ENCODE measurements around the gene INIP. TPM values are rescaled to one million over a fixed set of nuclear protein-coding genes. Genes with fewer than 3 reads are reported as not detected.
A peak's percentile ranks its signal among the peaks of the same experiment; 100 is the strongest.

Gene INIP
- total RNA-seq, 4 donors from 2014 or later: 11.6 to 14.2 (median 13.0) TPM

- no peaks in the 10 kb centered on the region for H3K27me3 ChIP-seq
- WGBS, 2 donors (ENCODE audit: low coverage in 1 of 2): 80 to 100% methylated on average over 1 of the region's 1 CpG
- no peak overlapping the region for H3K4me3 ChIP-seq
- H3K4me1 ChIP-seq: peaks cover 0 to 21% (median 6%) of the 10 kb centered on the region in 3 donors
- no peaks in the 10 kb centered on the region for H3K9me3 ChIP-seq
- TF ChIP-seq POLR2A (IDR thresholded peaks at IDR 0.05) (no peak), EP300 (IDR thresholded peaks at IDR 0.05) (no peak), POLR2AphosphoS5 (IDR thresholded peaks at IDR 0.05) (no peak)
- TF ChIP-seq, protein P1, sequence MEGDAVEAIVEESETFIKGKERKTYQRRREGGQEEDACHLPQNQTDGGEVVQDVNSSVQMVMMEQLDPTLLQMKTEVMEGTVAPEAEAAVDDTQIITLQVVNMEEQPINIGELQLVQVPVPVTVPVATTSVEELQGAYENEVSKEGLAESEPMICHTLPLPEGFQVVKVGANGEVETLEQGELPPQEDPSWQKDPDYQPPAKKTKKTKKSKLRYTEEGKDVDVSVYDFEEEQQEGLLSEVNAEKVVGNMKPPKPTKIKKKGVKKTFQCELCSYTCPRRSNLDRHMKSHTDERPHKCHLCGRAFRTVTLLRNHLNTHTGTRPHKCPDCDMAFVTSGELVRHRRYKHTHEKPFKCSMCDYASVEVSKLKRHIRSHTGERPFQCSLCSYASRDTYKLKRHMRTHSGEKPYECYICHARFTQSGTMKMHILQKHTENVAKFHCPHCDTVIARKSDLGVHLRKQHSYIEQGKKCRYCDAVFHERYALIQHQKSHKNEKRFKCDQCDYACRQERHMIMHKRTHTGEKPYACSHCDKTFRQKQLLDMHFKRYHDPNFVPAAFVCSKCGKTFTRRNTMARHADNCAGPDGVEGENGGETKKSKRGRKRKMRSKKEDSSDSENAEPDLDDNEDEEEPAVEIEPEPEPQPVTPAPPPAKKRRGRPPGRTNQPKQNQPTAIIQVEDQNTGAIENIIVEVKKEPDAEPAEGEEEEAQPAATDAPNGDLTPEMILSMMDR (IDR thresholded peaks at IDR 0.05): no peak
- H3K36me3 ChIP-seq: peaks cover 0 to 19% of the 10 kb centered on the region in 2 donors
- ATAC-seq: no peak
- H3K27ac ChIP-seq: peak overlapping the region in 1 of 4 donors; percentile 9
Observed at GRCh38 chr9:112719241-112719691, 1.3 kb upstream of the INIP start.

DNA sequence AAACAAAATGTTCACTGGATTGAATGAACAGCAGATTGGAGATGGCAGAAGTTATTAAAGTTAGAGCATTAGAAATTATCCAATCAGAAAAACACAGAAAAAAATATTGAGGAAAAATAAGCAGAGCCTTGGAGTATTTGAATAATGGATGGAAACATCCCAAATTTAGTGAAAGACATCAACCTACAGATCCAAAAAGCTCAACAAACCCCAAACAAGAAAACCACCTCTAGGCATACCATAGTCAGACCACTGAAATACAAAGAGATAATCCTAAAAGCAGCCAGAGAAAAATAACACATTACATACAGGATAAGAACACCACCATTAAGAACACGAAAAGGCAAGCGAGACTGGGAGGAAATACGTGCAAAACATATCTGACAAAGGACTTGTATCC, 5.2 kb downstream of the INIP start:
- no peak overlapping the region for H3K27ac ChIP-seq
- H3K4me1 ChIP-seq: peaks cover 0 to 34% (median 6%) of the 10 kb centered on the region in 3 donors
- H3K4me3 ChIP-seq: no peak overlapping the region
- no peak for ATAC-seq
- TF ChIP-seq, protein P1 (IDR thresholded peaks at IDR 0.05): no peak
- TF ChIP-seq POLR2AphosphoS5 (IDR thresholded peaks at IDR 0.05): no peak
- TF ChIP-seq POLR2A (IDR thresholded peaks at IDR 0.05): no peak
- TF ChIP-seq EP300 (IDR thresholded peaks at IDR 0.05): no peak
- peaks cover 0 to 5% (median 0%) of the 10 kb centered on the region in 3 donors for H3K9me3 ChIP-seq
- H3K27me3 ChIP-seq: no peaks in the 10 kb centered on the region
- H3K36me3 ChIP-seq: peaks cover 0 to 29% of the 10 kb centered on the region in 2 donors
- 97 to 100% methylated on average over 3 of the region's 3 CpGs for WGBS, 2 donors (ENCODE audit: low coverage in 1 of 2)

DNA sequence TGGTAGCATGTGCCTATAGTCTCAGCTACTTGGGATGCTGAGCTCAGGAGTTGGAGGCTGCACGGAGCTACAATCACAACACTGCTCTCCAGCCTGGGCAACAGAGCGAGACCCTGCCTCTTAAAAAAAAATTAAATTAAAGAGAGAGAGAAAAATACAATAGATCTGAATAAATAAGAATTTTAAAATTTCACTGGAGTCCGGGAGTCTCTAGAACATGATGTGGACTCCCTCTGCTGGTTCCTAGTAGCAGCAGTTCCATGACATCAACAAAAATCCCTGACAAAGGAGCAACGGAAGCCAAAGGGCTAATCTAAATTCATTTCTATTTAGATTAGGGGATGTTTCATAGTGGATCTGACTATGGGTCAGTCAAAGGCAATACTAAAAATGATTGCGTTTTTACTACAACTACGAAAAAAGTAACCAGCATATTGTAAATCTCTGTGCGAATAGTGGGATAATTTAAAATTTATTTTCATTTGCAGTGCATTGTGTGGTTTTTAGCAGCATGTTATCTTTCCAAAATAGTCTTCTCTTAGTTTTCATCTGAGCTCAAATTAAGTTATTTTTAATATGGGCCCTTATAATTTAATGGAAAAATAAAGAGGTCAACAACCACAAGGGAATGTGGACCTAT, 6.7 kb downstream of the INIP start:
- H3K4me3 ChIP-seq: no peak overlapping the region
- H3K27ac ChIP-seq: no peak overlapping the region
- H3K9me3 ChIP-seq: peaks cover 0 to 5% (median 0%) of the 10 kb centered on the region in 3 donors
- H3K27me3 ChIP-seq: no peaks in the 10 kb centered on the region
- TF ChIP-seq POLR2A (IDR thresholded peaks at IDR 0.05): no peak
- TF ChIP-seq, protein P1 (IDR thresholded peaks at IDR 0.05): peak in 2 of 4 experiments; percentile 9 to 43
- no peak for TF ChIP-seq EP300 (IDR thresholded peaks at IDR 0.05)
- TF ChIP-seq POLR2AphosphoS5 (IDR thresholded peaks at IDR 0.05): no peak
- WGBS, 2 donors (ENCODE audit: low coverage in 1 of 2): 52 to 64% methylated on average over 7 of the region's 7 CpGs
- H3K36me3 ChIP-seq: peaks cover 0 to 27% of the 10 kb centered on the region in 2 donors
- no peak for ATAC-seq
- peaks cover 0 to 21% (median 0%) of the 10 kb centered on the region in 3 donors for H3K4me1 ChIP-seq

DNA sequence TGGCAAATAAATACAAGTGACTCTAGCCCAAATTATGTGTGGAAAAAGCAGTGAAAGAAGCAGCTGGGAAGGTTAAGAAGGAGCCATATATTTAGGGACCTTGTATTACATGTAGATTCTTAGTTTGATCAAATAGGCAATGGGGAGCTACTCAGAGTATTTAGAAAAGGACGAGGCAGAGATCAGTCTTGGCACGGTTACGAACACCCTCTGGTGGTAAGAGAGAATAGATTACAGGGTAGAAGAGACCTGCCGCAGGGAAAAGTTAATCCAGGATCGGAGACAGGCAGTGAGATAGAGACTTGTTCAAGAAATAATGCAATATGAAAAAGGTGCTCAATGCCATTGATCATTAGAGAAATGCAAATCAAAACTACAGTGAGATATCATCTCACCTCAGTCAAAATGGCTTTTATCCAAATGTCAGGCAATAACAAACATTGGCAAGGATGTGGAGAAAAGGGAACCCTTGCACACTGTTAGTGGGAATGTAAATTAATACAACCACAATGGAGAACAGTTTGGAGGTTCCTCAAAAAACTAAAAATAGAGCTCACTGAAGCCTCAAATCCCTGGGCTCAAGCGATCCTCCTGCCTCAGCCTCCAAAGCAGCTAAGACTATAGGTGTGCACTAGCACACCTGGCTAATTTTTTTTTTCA, 12.0 kb downstream of the INIP start:
- Histone ChIP-seq H3K27ac (no peak overlapping the region), H3K27me3 (no peaks in the 10 kb centered on the region), H3K4me3 (no peak overlapping the region), H3K36me3 (peaks cover 0 to 8% of the 10 kb centered on the region in 2 donors), H3K4me1 (peaks cover 0 to 11% (median 0%) of the 10 kb centered on the region in 3 donors), H3K9me3 (no peaks in the 10 kb centered on the region)
- 33 to 64% methylated on average over 4 to 6 of the region's 6 CpGs for WGBS, 2 donors (ENCODE audit: low coverage in 1 of 2)
- TF ChIP-seq POLR2AphosphoS5 (IDR thresholded peaks at IDR 0.05) (no peak), POLR2A (IDR thresholded peaks at IDR 0.05) (no peak), EP300 (IDR thresholded peaks at IDR 0.05) (no peak)
- TF ChIP-seq, protein P1 (IDR thresholded peaks at IDR 0.05): peak in 2 of 4 experiments; percentile 14 to 20
- no peak for ATAC-seq

Measured in gastroesophageal sphincter (tissue), 4 donors.